Measurements from ENCODE around the gene RBM15. TPM values are rescaled to one million over a fixed set of nuclear protein-coding genes. Genes with fewer than 3 reads are reported as not detected.

RBM15 gene
- total and polyA plus RNA-seq, 7 donors: 1.9 to 32.0 (median 21.0) TPM

DNA sequence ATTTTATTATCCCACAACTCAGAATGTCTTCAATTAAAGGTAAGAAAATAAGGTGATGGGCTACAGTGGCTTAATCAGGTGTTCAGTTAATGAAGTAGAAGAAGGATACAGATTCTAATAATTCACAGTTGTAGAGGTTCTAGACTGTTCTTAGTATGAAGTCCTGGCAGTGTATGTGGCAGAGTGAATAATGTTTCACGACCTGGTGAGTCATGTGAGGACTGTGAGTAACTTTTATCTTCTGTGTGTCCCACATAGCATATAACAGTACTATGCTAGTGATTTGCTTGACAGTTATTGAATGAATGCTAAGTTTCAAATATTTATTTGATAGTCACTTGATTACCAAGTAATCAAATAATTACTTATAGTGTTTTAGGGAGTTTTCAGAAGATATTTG lies 31.6 kb downstream of the RBM15 start:
- TF ChIP-seq, protein P1, sequence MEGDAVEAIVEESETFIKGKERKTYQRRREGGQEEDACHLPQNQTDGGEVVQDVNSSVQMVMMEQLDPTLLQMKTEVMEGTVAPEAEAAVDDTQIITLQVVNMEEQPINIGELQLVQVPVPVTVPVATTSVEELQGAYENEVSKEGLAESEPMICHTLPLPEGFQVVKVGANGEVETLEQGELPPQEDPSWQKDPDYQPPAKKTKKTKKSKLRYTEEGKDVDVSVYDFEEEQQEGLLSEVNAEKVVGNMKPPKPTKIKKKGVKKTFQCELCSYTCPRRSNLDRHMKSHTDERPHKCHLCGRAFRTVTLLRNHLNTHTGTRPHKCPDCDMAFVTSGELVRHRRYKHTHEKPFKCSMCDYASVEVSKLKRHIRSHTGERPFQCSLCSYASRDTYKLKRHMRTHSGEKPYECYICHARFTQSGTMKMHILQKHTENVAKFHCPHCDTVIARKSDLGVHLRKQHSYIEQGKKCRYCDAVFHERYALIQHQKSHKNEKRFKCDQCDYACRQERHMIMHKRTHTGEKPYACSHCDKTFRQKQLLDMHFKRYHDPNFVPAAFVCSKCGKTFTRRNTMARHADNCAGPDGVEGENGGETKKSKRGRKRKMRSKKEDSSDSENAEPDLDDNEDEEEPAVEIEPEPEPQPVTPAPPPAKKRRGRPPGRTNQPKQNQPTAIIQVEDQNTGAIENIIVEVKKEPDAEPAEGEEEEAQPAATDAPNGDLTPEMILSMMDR (IDR thresholded peaks at IDR 0.05): no peak
- Histone ChIP-seq H3K27ac (peak overlapping the region; percentile 28), H3K9me3 (no peaks in the 10 kb centered on the region), H3K27me3 (ENCODE audit: insufficient read depth in 3 of 3, low read length in 2 of 3) (no peaks in the 10 kb centered on the region), H3K36me3 (ENCODE audit: insufficient read depth in 1 of 2, low read depth in 1 of 2) (peaks cover 5 to 50% of the 10 kb centered on the region in 2 donors), H3K4me3 (no peak overlapping the region), H3K4me1 (peaks cover 27% of the 10 kb centered on the region)
- ATAC-seq (peak; percentile 90 to 97 (median 96)), DNase-seq (no peak)
- 14 to 29% (median 18%) methylated on average over 1 of the region's 1 CpG for WGBS, 3 donors
- intact Hi-C loops (cut with DNase I): no loop called here

DNA sequence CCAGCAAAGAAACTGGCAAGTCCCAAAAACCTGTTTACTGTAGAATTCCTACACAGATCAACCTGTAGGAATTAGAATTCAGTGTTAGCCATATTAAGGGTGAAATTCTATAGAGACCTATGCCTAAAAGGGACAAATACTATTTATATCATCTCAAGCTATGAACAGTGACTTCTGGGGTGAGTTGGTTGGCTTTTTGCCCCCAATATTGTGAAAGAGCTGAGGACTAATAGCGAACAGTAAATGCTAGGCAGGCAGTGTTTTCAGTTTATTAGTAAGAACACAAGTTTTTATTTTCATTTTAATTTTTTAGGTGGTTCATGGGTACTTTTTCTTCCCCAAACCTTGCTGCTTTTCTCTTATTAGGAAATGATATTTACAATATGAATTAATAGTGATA lies 36.3 kb downstream of the RBM15 start:
- WGBS, 3 donors: 71 to 79% (median 74%) methylated on average over 1 of the region's 1 CpG
- H3K27me3 ChIP-seq (ENCODE audit: insufficient read depth in 3 of 3, low read length in 2 of 3): no peaks in the 10 kb centered on the region
- peaks cover 13% of the 10 kb centered on the region for H3K4me1 ChIP-seq
- TF ChIP-seq, protein P1 (IDR thresholded peaks at IDR 0.05): no peak
- DNase-seq: no peak
- no peak overlapping the region for H3K4me3 ChIP-seq
- peaks cover 9 to 84% of the 10 kb centered on the region in 2 donors for H3K36me3 ChIP-seq (ENCODE audit: insufficient read depth in 1 of 2, low read depth in 1 of 2)
- peak in 2 of 4 donors; percentile 41 to 61 for ATAC-seq
- no peaks in the 10 kb centered on the region for H3K9me3 ChIP-seq
- intact Hi-C loops (cut with DNase I): no loop called here
- no peak overlapping the region for H3K27ac ChIP-seq

DNA sequence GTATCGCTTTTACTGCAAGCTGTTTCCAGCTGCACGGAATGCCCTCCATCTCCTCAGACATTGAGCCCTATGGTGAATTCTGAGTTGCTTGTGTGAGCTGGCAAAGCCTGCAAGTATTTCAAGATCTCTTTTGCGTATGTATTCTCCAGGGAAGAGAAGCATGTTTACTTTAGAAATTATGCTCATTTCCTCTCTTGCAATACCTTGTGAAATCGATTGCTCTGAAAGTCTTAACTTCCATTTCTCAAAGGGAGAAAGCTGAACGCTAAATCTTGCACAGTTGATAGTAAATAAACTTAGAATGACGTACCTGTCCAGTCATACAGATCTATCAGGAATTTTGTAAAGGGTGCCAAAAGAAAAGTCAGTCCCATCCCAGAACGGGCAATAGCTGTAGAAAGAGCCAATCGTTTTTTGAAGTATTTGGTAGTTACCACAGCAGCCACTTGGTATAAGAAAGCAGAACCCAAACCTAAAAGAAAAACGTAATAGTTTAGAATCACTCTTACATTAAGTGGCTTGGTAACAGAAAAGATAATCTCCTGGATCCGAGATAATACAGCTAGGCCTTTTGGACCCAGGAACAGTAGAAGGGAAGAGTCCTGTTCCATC lies 41.6 kb downstream of the RBM15 start:
- 57% methylated on average over 10 of the region's 10 CpGs for WGBS, 3 donors
- no peak for DNase-seq
- ATAC-seq: peak in 1 of 4 donors; percentile 56
- TF ChIP-seq, protein P1 (IDR thresholded peaks at IDR 0.05): no peak
- Histone ChIP-seq H3K4me1 (no peaks in the 10 kb centered on the region), H3K27me3 (ENCODE audit: insufficient read depth in 3 of 3, low read length in 2 of 3) (no peaks in the 10 kb centered on the region), H3K27ac (no peak overlapping the region), H3K4me3 (no peak overlapping the region), H3K9me3 (no peaks in the 10 kb centered on the region), H3K36me3 (ENCODE audit: insufficient read depth in 1 of 2, low read depth in 1 of 2) (peaks cover 4 to 81% of the 10 kb centered on the region in 2 donors)
- intact Hi-C loops (cut with DNase I): no loop called here

DNA sequence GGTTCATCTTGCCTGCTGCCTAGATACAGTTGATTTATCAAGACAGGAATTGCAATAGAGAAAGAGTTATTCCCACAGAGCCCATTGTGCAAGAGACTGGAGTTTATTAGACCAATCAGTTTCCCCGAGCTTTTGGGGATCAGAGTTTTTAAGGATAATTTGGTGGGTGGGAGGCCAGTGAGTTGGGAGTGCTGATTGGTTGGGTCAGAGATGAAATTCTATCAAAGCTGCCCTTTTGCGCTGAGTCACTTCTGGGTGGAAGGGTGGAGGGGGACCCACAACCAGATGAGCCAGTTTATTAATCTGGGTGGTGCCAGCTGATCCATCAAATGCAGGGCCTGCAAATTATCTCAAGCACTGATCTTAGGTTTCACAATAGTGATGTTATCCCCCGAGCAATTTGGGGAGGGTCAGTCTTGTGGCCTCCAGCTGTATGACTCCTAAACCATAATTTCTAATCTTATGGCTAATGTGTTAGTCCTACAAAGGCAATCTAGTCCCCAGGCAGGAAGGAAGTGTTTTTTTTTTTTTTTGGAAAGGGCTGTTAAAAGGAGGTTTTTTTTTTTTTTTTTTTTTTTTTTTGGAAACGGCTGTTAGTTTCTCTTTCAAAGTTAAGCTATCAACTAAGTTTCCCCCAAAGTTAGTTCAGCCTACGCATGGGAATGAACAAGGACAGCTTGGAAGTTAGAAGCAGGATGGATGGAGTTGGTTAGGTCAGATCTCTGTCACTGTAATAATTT lies 44.2 kb downstream of the RBM15 start:
- H3K4me3 ChIP-seq: no peak overlapping the region
- H3K9me3 ChIP-seq: no peaks in the 10 kb centered on the region
- DNase-seq: no peak
- 67 to 86% (median 70%) methylated on average over 4 to 5 of the region's 5 CpGs for WGBS, 3 donors
- peak in 1 of 4 donors; percentile 49 for ATAC-seq
- H3K27ac ChIP-seq: no peak overlapping the region
- no peaks in the 10 kb centered on the region for H3K4me1 ChIP-seq
- H3K36me3 ChIP-seq (ENCODE audit: insufficient read depth in 1 of 2, low read depth in 1 of 2): peaks cover under 1 to 55% of the 10 kb centered on the region in 2 donors
- intact Hi-C loops (cut with DNase I): no loop called here
- TF ChIP-seq, protein P1 (IDR thresholded peaks at IDR 0.05): no peak
- no peaks in the 10 kb centered on the region for H3K27me3 ChIP-seq (ENCODE audit: insufficient read depth in 3 of 3, low read length in 2 of 3)
